Fibroblast of peridontal ligament (primary cell): ENCODE results near the gene ZNF775.
A peak's percentile ranks its signal among the peaks of the same experiment; 100 is the strongest.

ENCODE experiments used
- DNase-seq: peaks from one replicate; pipeline ENCODE4 v3.0.0-alpha.2; 2010; ENCODE audit errors: extremely low read depth

ZNF775 gene

DNA sequence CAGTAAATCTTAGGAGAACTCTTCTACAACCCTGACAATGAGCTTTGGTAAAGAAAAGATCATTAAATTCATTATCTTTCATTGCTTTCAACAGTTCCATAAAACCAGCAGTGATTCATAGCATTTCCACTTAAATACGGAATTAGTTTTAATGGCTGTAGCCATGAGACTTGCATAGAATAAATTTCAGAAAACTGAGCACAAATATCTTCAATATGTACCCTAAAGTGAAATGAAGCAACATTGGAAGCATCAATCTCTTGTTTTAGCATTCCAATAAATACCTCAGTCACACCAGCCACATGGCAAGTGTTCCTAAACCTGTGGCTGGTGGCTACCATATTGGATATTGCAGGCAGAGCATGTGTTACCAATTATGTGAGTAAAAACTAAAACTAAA, 34.1 kb upstream of the ZNF775 start:
- no peak for DNase-seq

DNA sequence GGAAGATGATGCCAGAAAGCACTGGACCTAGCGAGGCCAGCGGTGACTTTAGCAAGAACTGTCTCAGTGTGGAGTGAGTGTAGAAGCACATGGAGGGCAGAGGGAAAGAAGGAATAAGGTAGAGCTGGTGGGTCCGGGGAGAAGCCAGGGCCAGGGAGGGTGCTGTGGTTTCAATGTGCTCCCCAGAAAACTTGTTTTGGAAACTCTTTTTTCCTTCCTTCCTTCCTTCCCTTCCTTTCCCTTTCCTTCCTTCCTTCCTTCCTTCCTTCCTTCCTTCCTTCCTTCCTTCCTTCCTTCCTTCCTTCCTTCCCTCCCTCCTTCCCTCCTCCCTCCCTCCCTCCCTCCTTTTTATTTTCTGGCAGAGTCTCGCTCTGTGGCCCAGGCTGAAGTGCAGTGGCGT, 32.2 kb upstream of the ZNF775 start:
- no peak for DNase-seq

DNA sequence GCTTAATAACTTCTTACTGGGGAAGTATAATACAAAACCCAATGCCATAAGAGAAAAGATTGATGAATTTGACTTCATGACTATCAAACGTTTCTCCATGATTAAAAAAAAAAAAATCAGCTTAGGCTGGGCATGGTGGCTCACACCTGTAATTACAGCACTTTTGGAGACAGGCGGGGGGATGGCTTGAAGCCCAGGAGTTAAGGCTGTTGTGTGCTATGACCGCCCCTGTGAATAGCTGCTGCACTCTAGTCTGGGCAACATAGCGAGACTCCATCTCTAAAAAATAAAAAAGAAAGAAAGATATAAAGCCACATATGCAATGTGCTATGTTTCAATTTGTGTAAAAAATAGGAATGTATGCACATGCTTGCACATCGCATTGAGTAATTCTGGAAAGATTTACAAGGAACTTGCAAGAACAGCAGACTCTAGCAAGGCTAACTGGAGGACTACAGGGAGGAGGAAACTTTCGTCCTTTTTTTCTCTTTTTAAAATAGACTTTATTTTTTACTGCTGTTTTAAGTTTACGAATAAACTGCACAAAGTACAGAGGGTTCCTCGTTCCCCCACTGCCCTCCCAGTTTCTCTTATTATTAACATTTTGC, 27.4 kb upstream of the ZNF775 start:
- no peak for DNase-seq

DNA sequence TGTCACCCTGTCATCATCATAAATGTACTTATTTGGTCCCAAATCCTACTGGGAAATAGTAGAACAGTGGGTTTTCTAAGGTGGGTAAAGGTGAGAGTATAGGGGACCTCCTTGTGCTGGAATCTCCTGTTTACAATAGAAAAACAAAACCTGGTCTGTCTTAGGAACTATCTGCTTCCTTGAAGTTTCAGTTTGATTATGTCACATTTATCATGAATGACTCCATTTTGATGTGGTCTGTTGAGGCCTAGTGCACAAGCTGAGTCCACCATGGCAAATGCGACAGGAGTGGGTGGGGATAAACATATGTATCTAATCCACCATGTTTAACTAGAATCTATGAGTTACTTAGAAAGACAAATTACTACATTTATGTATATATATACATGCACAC, 23.5 kb upstream of the ZNF775 start:
- DNase-seq, result no peak

DNA sequence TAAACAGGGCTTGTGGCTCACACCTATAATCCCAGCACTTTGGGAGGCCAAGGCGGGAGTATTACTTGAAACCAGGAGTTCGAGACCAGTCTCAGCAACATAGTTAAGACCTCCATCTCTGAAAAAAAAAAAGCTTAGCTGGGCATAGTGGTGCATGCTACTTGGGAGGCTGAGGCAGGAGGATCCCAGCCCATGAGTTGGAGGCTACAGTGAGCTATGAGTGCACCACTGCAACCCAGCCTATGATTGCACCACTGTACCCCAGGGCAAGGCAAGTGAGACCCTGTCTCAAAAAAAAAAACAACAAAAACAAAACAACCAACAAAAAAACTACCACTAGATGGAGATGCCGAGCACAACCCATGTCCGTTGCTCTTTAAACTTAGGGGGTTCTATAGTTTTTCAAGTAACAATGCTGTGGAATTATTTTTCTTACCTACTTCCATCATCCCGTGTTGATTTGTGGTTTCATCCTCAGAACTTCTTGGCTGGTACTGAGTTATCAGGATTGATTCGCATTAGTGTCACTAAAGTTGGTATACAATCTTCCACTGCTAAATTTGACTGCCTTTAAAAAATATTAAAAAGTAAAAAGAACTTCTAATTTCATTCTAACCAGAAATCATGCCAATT, 22.7 kb upstream of the ZNF775 start:
- peak; percentile 60 for DNase-seq

DNA sequence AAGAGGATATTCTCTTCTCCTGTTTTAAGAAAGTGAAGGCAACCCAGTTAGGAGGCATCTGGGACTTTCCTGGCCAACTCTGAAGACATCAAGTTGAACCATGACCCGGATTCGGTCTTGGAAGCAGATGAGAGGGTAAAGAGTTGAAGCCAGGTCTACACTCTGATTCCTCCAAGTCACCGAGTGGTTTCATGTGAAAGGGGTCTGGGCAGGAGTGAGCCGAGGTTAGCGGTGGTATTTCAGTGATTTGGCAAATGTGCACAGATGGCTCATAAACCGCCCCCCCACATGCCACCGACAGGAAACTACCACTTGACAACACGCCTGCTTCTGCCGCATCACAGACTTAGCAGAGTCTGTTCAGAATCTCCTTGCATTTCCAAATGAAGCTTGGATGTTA, 21.9 kb upstream of the ZNF775 start:
- DNase-seq, result no peak

DNA sequence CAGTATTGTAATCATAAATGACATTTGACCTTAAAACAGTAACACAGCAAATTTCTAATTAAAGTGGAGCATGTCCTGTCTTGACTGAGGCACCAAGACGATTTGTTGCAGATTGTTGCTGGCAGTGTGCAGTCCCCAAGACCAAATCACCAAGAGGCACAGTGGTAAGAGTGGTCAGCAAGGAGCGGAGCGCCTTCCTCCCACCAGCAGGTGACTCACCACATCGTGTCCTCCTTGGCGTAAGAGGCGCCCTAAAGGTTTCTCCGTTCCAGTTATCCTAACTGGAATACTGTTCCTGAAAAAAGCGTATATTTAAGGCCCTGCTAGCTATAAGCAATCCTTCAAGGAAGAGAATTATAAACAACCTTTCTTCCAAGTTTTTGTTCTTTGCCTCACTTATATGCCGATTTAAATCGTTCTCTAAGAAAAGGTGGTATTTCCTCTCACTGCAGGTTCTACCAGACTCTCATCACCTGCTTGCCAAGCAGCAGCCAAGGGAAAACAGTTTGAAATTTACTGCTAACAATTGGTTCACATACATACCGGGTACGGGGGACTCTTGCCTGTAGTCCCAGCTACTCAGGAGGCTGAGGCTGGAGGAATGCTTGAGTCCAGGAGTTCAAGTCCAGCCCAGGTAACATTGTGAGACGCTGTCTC, 21.2 kb upstream of the ZNF775 start:
- no peak for DNase-seq

DNA sequence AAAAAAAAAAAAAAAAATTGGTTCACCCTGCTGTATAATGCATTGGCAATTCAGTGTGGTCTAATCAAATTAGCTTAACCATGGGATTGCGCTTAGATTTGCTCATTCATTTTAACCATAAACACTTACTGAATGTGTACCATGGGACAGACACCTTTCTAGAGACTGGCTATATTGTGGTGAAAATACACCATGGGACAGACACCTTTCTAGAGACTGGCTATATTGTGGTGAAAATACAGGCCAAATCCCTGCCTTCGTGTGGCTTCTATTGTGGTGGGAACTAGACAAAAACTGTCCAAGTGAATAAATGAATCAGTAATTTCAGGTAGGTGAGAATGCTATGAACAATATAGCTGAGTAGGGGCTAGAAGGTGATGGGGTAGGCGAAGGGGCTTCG, 20.7 kb upstream of the ZNF775 start:
- no peak for DNase-seq

DNA sequence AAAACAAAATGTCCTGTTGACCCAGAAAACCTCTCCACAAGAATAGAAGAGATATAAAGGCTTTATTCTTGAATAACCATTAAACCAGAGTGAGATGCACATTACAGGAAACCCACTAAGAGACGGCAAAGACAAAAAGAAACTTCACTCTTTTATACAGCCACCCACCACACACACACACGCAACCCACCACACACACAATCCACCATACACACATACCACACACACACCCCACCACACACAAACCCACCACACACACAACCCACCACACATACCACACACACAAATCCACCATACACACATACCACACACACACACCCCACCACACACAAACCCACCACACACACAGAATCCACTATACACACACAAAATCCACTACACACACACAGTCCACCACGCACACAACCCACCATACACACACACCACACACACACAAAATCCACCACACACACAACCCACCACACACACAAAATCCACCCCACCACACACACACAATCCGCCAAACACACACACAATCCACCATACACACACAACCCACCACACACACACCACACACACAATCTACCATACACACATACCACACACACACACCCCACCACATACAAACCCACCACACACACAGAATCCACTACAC, 20.0 kb upstream of the ZNF775 start:
- no peak for DNase-seq

DNA sequence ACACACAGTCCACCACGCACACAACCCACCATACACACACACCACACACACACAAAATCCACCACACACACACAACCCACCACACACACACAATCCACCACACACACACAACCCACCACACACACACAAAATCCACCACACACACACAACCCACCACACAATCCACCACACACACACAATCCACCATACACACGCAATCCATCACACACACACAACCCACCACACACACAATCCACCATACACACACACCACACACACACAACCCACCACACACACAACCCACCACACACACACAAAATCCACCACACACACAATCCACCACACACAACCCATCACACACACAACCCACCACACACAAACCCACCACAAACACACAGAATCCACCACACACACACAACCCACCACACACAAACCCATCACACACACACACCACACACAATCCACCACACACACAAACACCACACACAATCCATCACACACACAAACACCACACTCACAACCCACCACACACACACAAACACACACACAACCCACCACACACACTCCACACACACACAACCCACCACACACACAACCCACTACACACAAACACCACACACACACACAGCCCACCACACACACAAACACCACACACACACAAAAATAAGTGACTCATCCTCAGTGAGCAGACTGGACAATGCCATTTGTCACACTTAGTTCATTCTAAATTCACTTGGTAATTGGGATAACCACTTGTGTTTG, 19.3 kb upstream of the ZNF775 start:
- no peak for DNase-seq

DNA sequence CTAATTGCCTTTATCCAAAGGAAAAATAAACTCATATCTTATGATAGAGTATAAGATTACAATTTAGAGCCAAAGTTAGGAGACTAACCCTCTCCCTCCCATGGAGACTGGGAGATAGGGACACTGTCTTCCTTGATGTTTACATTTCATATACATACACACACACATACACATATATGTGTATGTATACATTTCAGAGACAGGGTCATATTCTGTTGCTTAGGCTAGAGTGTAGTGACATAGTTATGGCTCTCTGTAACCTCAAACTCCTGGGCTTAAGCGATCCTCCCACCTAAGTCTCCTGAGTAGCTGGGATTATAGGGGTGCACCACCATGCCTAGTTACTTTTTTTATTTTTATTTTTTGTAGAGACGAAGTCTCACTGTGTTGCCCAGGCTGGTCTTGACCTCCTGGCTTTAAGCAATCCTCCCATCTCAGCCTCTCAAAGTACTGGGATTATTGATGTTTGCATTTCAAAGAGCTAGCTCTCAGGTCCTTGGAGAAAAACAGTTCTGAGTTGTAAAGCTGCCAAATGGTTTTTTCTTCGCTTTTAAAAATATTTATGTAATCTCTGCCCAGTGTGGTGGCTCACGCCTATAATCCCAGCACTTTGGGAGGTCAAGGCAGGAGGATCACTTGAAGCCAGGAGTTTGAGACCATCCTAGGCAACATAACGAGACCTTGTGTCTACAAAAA, 18.6 kb upstream of the ZNF775 start:
- no peak for DNase-seq

DNA sequence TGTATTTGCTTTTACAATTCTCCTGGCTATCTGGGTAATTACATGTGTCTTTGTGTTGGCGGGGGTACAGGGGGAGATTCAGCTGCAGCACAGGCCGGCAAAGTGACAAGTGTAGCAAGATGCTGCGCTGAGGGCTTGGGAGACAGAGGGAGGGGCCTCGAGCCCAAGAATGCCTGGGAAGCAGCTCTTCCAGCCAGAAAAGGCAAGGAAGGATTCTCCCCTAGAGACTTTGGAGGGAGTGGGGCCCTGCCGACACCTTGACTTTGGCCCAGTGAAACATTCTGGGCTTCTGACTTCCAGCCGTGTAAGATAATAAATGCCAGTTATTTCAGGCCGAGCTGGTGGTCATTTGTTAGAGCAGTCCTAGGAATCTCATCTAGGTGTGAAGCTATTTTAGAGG, 17.7 kb upstream of the ZNF775 start:
- no peak for DNase-seq

DNA sequence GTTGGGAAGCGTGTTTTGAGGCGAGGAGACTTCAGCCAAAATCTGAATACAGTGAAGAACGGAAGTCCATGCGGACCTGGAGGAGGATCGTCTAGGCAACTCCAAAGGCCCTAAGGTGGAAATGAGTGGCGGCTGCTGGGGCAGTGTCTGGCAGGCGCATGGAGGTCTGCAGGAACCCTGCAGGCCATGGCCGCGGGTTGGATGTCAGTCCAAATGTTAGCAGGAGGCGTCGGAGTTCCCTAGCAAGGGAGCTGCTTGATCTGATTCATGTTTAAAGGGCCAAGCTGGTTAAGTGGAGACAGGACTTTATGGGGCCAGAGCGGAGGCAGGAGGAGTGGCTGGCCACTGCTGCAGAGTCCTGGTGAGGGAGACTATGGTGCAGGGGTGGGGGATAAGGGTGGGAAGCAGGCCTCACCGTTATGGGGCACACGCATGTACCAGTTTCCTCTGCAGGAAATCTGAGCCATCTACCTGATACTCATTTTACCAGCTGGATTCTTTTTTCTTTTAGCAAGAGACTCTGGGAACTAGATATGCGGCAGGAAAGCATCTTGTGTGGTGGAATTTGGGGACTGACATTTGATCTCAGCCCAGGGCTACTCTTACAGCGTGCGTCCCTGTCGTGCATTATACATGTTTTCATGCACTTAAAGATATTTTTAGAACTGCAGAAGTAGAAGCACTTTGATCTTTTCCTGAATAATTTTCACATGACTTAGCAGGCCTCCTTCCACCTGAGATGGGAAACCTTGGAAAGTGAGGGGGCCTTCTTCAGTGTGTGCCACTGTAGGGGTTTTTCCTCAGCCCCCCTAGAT, 17.1 kb upstream of the ZNF775 start:
- DNase-seq, result no peak

DNA sequence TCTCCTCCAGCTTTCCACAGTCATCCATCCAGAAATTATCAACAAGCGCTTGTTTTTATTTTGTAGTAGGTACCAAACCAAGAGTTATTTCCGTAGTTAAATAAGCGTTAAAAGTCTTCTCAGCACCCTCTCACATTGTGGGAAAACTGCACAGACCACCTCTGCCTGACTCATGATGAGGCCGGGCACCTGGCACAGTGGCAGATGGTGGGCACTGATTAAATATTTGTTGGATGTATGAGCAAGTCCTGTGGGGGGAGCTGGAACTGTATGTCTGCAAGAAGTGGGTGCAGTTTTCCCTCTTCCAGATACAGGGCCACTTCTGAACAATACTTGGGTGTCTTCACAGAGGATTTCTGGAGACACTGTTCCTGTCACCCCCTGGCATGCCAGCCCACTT, 15.8 kb upstream of the ZNF775 start:
- no peak for DNase-seq

DNA sequence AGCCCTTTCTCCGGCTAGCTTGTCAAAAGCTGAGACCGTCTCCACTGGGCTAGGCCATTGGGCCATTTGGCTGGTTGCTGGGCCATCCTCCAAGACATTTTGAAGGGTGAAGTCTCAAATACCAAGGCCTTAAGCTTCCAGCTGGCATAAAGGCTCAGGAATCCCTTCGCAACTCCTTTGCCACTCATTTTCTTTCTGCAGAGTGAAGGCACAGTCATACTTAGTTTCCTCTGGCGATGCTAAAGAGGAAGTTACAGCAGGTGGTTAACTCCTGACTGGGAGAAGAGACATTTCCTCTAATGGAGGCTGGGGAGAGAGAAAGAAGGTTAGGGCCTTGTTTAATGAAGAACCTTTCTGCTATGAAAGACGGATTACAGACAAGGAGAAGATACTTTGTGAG, 15.3 kb upstream of the ZNF775 start:
- no peak for DNase-seq

DNA sequence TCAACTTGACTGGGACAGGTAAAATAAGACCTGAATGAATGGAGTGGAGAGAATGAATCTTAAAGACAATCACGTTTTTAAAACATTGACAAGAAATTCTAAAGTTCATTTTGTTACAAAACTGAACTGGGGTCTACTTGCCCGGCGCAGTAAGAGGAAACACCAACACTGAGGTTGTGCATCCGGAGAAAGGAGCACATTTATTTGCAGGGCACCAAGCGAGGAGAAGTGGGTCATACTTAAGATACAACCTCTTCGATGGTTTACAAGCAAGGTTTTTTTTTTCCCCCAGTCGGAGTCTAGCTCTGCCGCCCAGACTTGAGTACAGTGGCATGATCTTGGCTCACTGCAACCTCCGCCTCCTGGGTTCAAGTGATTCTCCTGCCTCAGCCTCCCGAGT, 13.9 kb upstream of the ZNF775 start:
- DNase-seq, result no peak

DNA sequence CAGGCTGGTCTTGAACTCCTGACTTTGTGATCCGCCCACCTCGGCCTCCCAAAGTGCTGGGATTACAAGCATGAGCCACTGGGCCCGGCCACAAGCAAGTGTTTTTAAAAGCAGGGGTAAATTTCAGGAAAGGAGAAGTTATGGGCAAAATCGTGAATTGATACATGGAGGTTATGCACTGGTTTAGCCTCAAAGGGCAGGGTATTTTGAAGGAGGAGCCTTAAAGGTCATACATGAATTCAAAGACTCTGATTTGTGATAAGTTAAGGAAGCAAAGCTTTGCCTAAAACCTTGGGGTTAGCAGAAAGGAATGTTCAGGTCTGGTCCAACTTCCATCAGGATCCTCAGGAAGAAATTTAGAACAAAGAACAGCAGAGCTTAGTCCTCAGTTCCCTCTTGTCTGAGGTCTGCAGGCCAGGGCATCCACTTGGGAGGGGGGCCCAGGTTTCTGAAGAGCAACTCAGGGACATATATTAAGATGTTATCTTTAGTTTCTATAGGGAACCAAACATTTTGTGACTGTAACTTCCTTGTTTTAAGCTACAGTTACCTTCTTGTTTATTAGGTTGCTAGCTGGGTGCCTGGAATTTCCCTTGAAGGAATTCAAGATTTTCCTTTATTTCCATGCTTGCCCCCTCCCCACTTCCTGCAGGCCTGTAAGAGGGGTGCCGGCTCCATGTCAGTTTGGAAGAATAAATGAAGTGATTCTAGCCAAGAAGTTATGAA, 13.3 kb upstream of the ZNF775 start:
- no peak for DNase-seq

DNA sequence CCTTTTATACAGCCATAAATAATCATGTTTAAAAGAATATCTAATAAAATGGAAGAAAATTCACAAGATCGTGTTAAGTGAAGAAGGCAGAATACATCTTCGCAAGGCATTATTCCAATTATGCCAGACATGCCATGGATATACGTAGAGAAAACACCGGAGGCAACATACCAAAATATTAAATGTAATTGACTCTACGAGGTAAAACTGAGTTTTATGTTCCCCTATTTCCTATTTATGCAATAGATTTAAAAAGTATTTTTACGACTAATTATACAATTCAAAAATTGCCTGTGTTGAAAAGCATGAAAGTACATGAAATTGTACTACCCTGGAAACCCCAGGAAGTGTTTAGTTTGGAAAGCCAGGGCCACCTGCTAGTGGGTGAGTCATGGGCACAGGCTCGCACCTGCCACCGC, 11.4 kb upstream of the ZNF775 start:
- DNase-seq, result no peak

DNA sequence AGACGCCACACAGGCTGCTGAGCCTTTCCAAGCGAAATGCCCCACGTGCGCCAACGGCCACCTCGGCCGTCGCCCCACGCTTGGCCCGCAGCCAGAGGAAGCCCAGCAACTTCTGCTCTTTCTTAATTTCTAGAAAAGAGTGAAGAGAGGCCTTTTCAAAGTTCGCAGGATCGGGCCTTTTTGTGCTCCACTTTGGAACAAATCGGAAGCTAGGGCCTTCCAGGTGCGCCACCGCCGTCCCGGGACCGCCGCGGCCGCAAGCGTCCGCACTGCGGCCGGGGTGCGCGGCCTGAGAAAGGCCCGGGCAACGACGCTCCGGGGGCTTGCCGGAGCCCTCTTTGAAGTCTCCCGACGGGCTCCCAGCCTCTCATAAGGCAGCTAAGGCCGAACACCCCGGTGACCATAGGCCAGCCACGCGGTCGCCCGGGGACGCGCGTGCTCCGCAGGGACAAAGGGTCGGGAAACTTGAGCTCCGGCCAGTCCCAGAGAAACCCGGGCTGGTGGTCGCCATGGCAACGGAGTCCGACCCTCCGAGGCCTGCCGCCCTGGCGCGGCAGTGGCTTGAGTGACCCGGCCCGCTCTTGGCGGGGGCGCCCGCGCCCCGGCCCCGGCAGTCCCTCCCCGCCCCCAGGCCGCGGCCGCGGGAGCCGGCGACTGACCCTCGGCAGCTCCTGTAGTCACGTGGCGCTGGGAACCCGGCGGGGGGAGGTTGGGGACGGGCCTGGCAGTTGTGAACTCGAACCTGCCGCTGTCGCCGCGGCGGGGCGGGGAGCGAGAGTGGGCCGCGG, 10.8 kb upstream of the ZNF775 start, which contains the start of gene REPIN1:
REPIN1 (plus strand) TSS at position 727 of the 788 bp plus-strand sequence. CDS start 890 bp downstream, outside the sequence.
- peak; percentile 73 for DNase-seq
